Activated T-cell treated with anti-CD3 and anti-CD28 coated beads, Interleukin-2, amount 50 U/mL, for 24 hours (primary cell): ENCODE results near the gene NAA30.
A peak's percentile ranks its signal among the peaks of the same experiment; 100 is the strongest.

Experiments used
- DNase-seq: peaks from one replicate; pipeline ENCODE4 v3.0.0-alpha.2; 2020
- H3K27ac Mint-ChIP-seq: 2 replicates; pipeline ENCODE4 v1.8.0; 2020; ENCODE audit warnings: mild to moderate bottlenecking, mixed read lengths
- H3K27me3 Mint-ChIP-seq: 2 replicates; pipeline ENCODE4 v1.8.0; 2020; ENCODE audit warnings: mixed read lengths
- H3K36me3 Mint-ChIP-seq: 2 replicates; pipeline ENCODE4 v1.8.0; 2020; ENCODE audit warnings: low read depth, mixed read lengths
- H3K4me1 Mint-ChIP-seq: 2 replicates; pipeline ENCODE4 v1.8.0; 2020; ENCODE audit warnings: low read depth, mixed read lengths
- H3K4me3 Mint-ChIP-seq: 2 replicates; pipeline ENCODE4 v1.8.0; 2020; ENCODE audit warnings: mild to moderate bottlenecking, moderate library complexity, mixed read lengths
- H3K9me3 Mint-ChIP-seq: 2 replicates; pipeline ENCODE4 v1.8.0; 2020; ENCODE audit warnings: mixed read lengths

The NAA30 gene

GRCh38 chr14:57382283-57382682 is 8.1 kb upstream of the NAA30 start:
- Mint-ChIP-seq H3K9me3 (no peaks in the 10 kb centered on the region), H3K27me3 (peaks cover 2% of the 10 kb centered on the region), H3K4me1 (no peaks in the 10 kb centered on the region), H3K27ac (no peak overlapping the region), H3K36me3 (no peaks in the 10 kb centered on the region), H3K4me3 (no peak overlapping the region)
- DNase-seq = no peak

- DNase-seq = no peak
- Mint-ChIP-seq H3K4me1 (no peaks in the 10 kb centered on the region), H3K27ac (no peak overlapping the region), H3K36me3 (no peaks in the 10 kb centered on the region), H3K4me3 (no peak overlapping the region), H3K9me3 (no peaks in the 10 kb centered on the region), H3K27me3 (peaks cover 2% of the 10 kb centered on the region)
Measured at GRCh38 chr14:57383125-57383745, 7.2 kb upstream of the NAA30 start.

- H3K27ac Mint-ChIP-seq = no peak overlapping the region
- H3K36me3 Mint-ChIP-seq = peaks cover 23% of the 10 kb centered on the region
- H3K9me3 Mint-ChIP-seq = no peaks in the 10 kb centered on the region
- peaks cover 2% of the 10 kb centered on the region for H3K27me3 Mint-ChIP-seq
- H3K4me1 Mint-ChIP-seq = peaks cover 27% of the 10 kb centered on the region
- DNase-seq = no peak
- no peak overlapping the region for H3K4me3 Mint-ChIP-seq
Measured at GRCh38 chr14:57388067-57388466, 2.3 kb upstream of the NAA30 start.

GRCh38 chr14:57389646-57390036 is 745 bp upstream of the NAA30 start:
- H3K9me3 Mint-ChIP-seq = no peaks in the 10 kb centered on the region
- DNase-seq = no peak
- peak overlapping the region; percentile 82 for H3K4me3 Mint-ChIP-seq
- no peaks in the 10 kb centered on the region for H3K27me3 Mint-ChIP-seq
- H3K4me1 Mint-ChIP-seq = peaks cover 43% of the 10 kb centered on the region
- H3K36me3 Mint-ChIP-seq = peaks cover 39% of the 10 kb centered on the region
- H3K27ac Mint-ChIP-seq = peak overlapping the region; percentile 95

GRCh38 chr14:57390806-57391516 is 575 bp downstream of the NAA30 start:
- Mint-ChIP-seq H3K36me3 (peaks cover 45% of the 10 kb centered on the region), H3K27me3 (no peaks in the 10 kb centered on the region), H3K4me1 (peaks cover 46% of the 10 kb centered on the region), H3K9me3 (no peaks in the 10 kb centered on the region), H3K27ac (peak overlapping the region; percentile 95), H3K4me3 (peak overlapping the region; percentile 82)
- peak; percentile 70 for DNase-seq

GRCh38 chr14:57391517-57392195 is 1.3 kb downstream of the NAA30 start:
- Mint-ChIP-seq H3K27me3 (no peaks in the 10 kb centered on the region), H3K4me1 (peaks cover 50% of the 10 kb centered on the region), H3K9me3 (no peaks in the 10 kb centered on the region), H3K4me3 (peak overlapping the region; percentile 82), H3K36me3 (peaks cover 50% of the 10 kb centered on the region), H3K27ac (peak overlapping the region; percentile 77)
- no peak for DNase-seq

- H3K4me3 Mint-ChIP-seq = peak overlapping the region; percentile 82
- DNase-seq = no peak
- peak overlapping the region; percentile 77 for H3K27ac Mint-ChIP-seq
- H3K27me3 Mint-ChIP-seq = no peaks in the 10 kb centered on the region
- H3K4me1 Mint-ChIP-seq = peaks cover 53% of the 10 kb centered on the region
- peaks cover 59% of the 10 kb centered on the region for H3K36me3 Mint-ChIP-seq
- H3K9me3 Mint-ChIP-seq = no peaks in the 10 kb centered on the region
Measured at GRCh38 chr14:57392830-57393229, 2.4 kb downstream of the NAA30 start.

GRCh38 chr14:57400556-57401494 is 10.4 kb downstream of the NAA30 start:
- Mint-ChIP-seq H3K27me3 (no peaks in the 10 kb centered on the region), H3K4me3 (no peak overlapping the region), H3K27ac (no peak overlapping the region), H3K9me3 (no peaks in the 10 kb centered on the region), H3K4me1 (peaks cover 44% of the 10 kb centered on the region), H3K36me3 (peaks cover 78% of the 10 kb centered on the region)
- DNase-seq = no peak

- Mint-ChIP-seq H3K27me3 (no peaks in the 10 kb centered on the region), H3K36me3 (peaks cover 81% of the 10 kb centered on the region), H3K4me1 (peaks cover 41% of the 10 kb centered on the region), H3K27ac (peak overlapping the region; percentile 37), H3K9me3 (no peaks in the 10 kb centered on the region), H3K4me3 (no peak overlapping the region)
- no peak for DNase-seq
Measured at GRCh38 chr14:57401501-57401900, 11.1 kb downstream of the NAA30 start.

GRCh38 chr14:57402173-57402852 is 11.9 kb downstream of the NAA30 start:
- Mint-ChIP-seq H3K4me1 (peaks cover 38% of the 10 kb centered on the region), H3K27ac (no peak overlapping the region), H3K9me3 (no peaks in the 10 kb centered on the region), H3K27me3 (no peaks in the 10 kb centered on the region), H3K4me3 (peak overlapping the region; percentile 35), H3K36me3 (peaks cover 81% of the 10 kb centered on the region)
- no peak for DNase-seq

- H3K27me3 Mint-ChIP-seq = no peaks in the 10 kb centered on the region
- no peak overlapping the region for H3K27ac Mint-ChIP-seq
- no peak for DNase-seq
- H3K36me3 Mint-ChIP-seq = peaks cover 86% of the 10 kb centered on the region
- no peaks in the 10 kb centered on the region for H3K9me3 Mint-ChIP-seq
- no peak overlapping the region for H3K4me3 Mint-ChIP-seq
- H3K4me1 Mint-ChIP-seq = peaks cover 45% of the 10 kb centered on the region
Measured at GRCh38 chr14:57403521-57403864, 13.1 kb downstream of the NAA30 start.

- DNase-seq = no peak
- no peak overlapping the region for H3K4me3 Mint-ChIP-seq
- no peaks in the 10 kb centered on the region for H3K9me3 Mint-ChIP-seq
- H3K27me3 Mint-ChIP-seq = no peaks in the 10 kb centered on the region
- peaks cover 40% of the 10 kb centered on the region for H3K4me1 Mint-ChIP-seq
- peaks cover 85% of the 10 kb centered on the region for H3K36me3 Mint-ChIP-seq
- no peak overlapping the region for H3K27ac Mint-ChIP-seq
Measured at GRCh38 chr14:57405562-57405961, 15.2 kb downstream of the NAA30 start.

- Mint-ChIP-seq H3K27ac (no peak overlapping the region), H3K9me3 (no peaks in the 10 kb centered on the region), H3K27me3 (no peaks in the 10 kb centered on the region), H3K4me1 (peaks cover 34% of the 10 kb centered on the region), H3K36me3 (peaks cover 84% of the 10 kb centered on the region), H3K4me3 (no peak overlapping the region)
- no peak for DNase-seq
Measured at GRCh38 chr14:57408037-57408436, 17.7 kb downstream of the NAA30 start.

- Mint-ChIP-seq H3K4me1 (peaks cover 32% of the 10 kb centered on the region), H3K9me3 (no peaks in the 10 kb centered on the region), H3K4me3 (no peak overlapping the region), H3K27me3 (no peaks in the 10 kb centered on the region), H3K27ac (no peak overlapping the region), H3K36me3 (peaks cover 81% of the 10 kb centered on the region)
- DNase-seq = no peak
Measured at GRCh38 chr14:57408634-57409033, 18.2 kb downstream of the NAA30 start.
